ENCODE measurements around the gene TMEM117. TPM values are rescaled to one million over a fixed set of nuclear protein-coding genes. Genes with fewer than 3 reads are reported as not detected.

TMEM117 gene
- total RNA-seq, 1 donor from 2014 or later = 11.6 TPM

DNA sequence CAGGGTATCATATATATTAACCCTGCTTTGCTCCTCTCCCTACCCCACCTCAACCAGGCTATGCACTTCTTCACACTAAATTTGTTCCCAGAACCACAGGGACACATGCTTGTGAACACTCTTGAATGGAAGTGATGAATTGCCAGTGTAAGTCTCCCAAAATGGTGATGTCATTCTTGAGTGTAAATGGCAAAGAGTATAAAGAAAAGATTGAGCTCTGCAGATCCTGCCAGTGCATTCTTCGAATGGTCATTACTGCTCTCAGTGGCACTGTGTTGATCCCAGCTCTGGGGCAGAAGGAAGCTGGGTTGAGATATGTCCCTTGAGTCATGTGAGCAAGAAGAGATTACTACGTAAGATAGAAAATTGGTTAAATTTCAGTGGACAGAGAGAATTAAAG is 313.1 kb downstream of the TMEM117 start:
- TF ChIP-seq, protein P1, sequence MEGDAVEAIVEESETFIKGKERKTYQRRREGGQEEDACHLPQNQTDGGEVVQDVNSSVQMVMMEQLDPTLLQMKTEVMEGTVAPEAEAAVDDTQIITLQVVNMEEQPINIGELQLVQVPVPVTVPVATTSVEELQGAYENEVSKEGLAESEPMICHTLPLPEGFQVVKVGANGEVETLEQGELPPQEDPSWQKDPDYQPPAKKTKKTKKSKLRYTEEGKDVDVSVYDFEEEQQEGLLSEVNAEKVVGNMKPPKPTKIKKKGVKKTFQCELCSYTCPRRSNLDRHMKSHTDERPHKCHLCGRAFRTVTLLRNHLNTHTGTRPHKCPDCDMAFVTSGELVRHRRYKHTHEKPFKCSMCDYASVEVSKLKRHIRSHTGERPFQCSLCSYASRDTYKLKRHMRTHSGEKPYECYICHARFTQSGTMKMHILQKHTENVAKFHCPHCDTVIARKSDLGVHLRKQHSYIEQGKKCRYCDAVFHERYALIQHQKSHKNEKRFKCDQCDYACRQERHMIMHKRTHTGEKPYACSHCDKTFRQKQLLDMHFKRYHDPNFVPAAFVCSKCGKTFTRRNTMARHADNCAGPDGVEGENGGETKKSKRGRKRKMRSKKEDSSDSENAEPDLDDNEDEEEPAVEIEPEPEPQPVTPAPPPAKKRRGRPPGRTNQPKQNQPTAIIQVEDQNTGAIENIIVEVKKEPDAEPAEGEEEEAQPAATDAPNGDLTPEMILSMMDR (IDR thresholded peaks at IDR 0.05; ENCODE audit: unreplicated experiment) = no peak
- Mint-ChIP-seq H3K4me3 (ENCODE audit: low read depth) (no peak overlapping the region), H3K27me3 (no peaks in the 10 kb centered on the region), H3K9me3 (ENCODE audit: low read depth) (no peaks in the 10 kb centered on the region), H3K4me1 (ENCODE audit: low read depth) (no peaks in the 10 kb centered on the region), H3K36me3 (ENCODE audit: insufficient read depth) (peaks cover 2% of the 10 kb centered on the region), H3K27ac (no peak overlapping the region)
- no peak for DNase-seq (ENCODE audit: low spot score, unreplicated experiment)

DNA sequence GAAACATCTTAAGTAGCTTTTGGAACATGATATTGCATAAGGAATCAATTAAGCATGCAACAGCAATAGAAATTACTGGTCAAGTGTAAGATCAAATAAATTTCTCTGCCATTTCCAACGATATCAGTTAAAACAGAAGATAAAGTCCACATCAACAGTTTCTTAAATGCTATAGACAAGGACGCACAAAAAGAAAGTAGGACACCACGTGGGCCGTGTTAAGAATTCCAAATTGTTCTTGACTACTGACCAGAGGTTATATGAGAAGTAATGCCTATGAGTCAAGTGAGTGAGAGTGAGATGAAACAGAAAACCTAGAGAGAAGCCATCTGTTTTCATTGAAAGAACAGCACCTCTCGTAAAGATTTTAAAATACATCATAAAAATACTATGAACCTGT is 318.2 kb downstream of the TMEM117 start:
- Mint-ChIP-seq H3K4me1 (ENCODE audit: low read depth) (peaks cover 4% of the 10 kb centered on the region), H3K4me3 (ENCODE audit: low read depth) (no peak overlapping the region), H3K36me3 (ENCODE audit: insufficient read depth) (no peaks in the 10 kb centered on the region), H3K9me3 (ENCODE audit: low read depth) (no peaks in the 10 kb centered on the region), H3K27me3 (no peaks in the 10 kb centered on the region), H3K27ac (no peak overlapping the region)
- no peak for DNase-seq (ENCODE audit: low spot score, unreplicated experiment)
- TF ChIP-seq, protein P1 (IDR thresholded peaks at IDR 0.05; ENCODE audit: unreplicated experiment) = no peak

DNA sequence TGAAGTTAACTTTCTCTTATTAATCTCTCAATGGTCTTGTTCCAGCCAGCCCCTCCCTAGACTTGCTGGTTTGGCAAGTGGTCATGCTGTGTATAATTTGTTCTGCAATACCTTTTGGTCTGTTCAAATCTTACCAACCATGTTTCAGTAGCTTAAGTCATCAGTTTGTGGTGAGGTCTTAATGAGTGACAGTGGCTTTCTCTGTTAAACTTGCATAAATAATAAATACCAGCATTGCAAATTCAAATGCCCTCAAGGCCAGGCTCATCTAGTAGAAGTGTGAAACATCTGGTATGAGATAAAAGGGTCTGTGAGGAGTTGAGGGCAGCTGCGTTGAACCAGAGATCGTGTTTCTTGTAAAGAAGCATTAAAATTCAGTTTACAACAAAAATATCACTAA is 319.5 kb downstream of the TMEM117 start:
- peaks cover 4% of the 10 kb centered on the region for H3K4me1 Mint-ChIP-seq (ENCODE audit: low read depth)
- no peak overlapping the region for H3K27ac Mint-ChIP-seq
- no peaks in the 10 kb centered on the region for H3K27me3 Mint-ChIP-seq
- TF ChIP-seq, protein P1 (IDR thresholded peaks at IDR 0.05; ENCODE audit: unreplicated experiment) = no peak
- no peak for DNase-seq (ENCODE audit: low spot score, unreplicated experiment)
- no peaks in the 10 kb centered on the region for H3K9me3 Mint-ChIP-seq (ENCODE audit: low read depth)
- no peaks in the 10 kb centered on the region for H3K36me3 Mint-ChIP-seq (ENCODE audit: insufficient read depth)
- no peak overlapping the region for H3K4me3 Mint-ChIP-seq (ENCODE audit: low read depth)

DNA sequence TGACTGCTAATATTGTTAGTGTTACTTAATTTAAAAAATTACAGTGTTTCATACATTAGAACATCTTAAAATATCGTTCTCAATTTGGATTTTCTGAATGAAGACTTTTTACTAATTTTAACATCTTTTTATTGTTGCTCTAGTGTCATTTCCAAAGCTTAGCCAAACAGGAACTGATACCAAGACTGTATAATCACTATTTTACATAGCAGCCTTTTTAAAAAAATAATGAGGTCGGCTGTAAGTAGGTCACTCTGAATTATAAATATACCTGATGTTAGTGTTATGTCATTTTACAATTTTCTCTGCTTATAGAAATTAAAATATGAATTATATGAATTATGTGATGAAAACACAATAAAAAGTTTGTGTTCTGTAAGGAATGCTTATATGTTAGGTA is 321.5 kb downstream of the TMEM117 start:
- H3K9me3 Mint-ChIP-seq (ENCODE audit: low read depth) = no peaks in the 10 kb centered on the region
- no peak overlapping the region for H3K4me3 Mint-ChIP-seq (ENCODE audit: low read depth)
- TF ChIP-seq, protein P1 (IDR thresholded peaks at IDR 0.05; ENCODE audit: unreplicated experiment) = no peak
- no peak overlapping the region for H3K27ac Mint-ChIP-seq
- no peaks in the 10 kb centered on the region for H3K27me3 Mint-ChIP-seq
- H3K36me3 Mint-ChIP-seq (ENCODE audit: insufficient read depth) = no peaks in the 10 kb centered on the region
- no peak for DNase-seq (ENCODE audit: low spot score, unreplicated experiment)
- H3K4me1 Mint-ChIP-seq (ENCODE audit: low read depth) = peaks cover 4% of the 10 kb centered on the region

DNA sequence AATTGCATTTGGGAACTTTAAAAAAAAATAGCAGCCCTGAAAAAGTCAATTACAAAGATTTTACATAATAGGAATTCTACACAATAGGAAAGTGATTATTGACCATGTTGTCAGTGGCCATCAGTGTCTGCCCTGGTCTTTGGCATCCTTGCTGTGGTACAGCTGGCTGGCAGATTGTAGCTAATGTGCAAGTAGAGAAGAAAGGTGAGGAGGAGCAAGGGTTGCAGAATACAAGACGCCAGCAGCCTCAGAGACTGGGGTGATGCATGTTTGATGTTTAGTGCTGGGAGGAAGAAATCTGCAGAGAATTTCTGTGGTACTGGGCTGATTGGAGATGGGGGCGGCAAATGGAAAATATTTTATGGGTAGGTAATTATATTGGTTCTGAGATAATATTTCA is 322.9 kb downstream of the TMEM117 start:
- no peak for DNase-seq (ENCODE audit: low spot score, unreplicated experiment)
- H3K27me3 Mint-ChIP-seq = no peaks in the 10 kb centered on the region
- no peaks in the 10 kb centered on the region for H3K9me3 Mint-ChIP-seq (ENCODE audit: low read depth)
- peaks cover 4% of the 10 kb centered on the region for H3K4me1 Mint-ChIP-seq (ENCODE audit: low read depth)
- H3K27ac Mint-ChIP-seq = no peak overlapping the region
- TF ChIP-seq, protein P1 (IDR thresholded peaks at IDR 0.05; ENCODE audit: unreplicated experiment) = no peak
- H3K4me3 Mint-ChIP-seq (ENCODE audit: low read depth) = no peak overlapping the region
- no peaks in the 10 kb centered on the region for H3K36me3 Mint-ChIP-seq (ENCODE audit: insufficient read depth)

Measured in progenitor cell of endocrine pancreas (in vitro differentiated cells).